MM.1S (cell line): Measurements from ENCODE around the gene LFNG.

Experiments used
- DNase-seq: peaks from one replicate; pipeline ENCODE4 v3.0.0-alpha.2; 2015
- H2AFZ ChIP-seq: fragments of 300-600 bp; sonication (generic); 2 replicates; pipeline ENCODE4 v1.6.0; 2016; ENCODE audit warnings: antibody characterized with exemption, low read length
- H3F3A ChIP-seq: fragments of 300-600 bp; sonication (generic); 2 replicates; pipeline ENCODE4 v1.6.1; 2016; ENCODE audit warnings: mild to moderate bottlenecking, antibody characterized with exemption, low read length, moderate library complexity, mixed read lengths; ENCODE audit not compliant: insufficient read depth
- H3K27ac ChIP-seq: fragments of 300-600 bp; sonication (generic); 2 replicates; pipeline ENCODE4 v1.5.1; 2016; ENCODE audit warnings: mild to moderate bottlenecking, low read length
- H3K27me3 ChIP-seq: fragments of 300-600 bp; sonication (generic); replicated peaks from 2 replicates; pipeline ENCODE4 v1.6.0; 2016; ENCODE audit warnings: low read length; ENCODE audit not compliant: insufficient read depth
- H3K36me3 ChIP-seq: fragments of 300-600 bp; sonication (generic); replicated peaks from 2 replicates; pipeline ENCODE4 v1.6.1; 2016; ENCODE audit warnings: mild to moderate bottlenecking, low read length, mixed read lengths; ENCODE audit not compliant: insufficient read depth
- H3K4me1 ChIP-seq: fragments of 300-600 bp; sonication (generic); 2 replicates; pipeline ENCODE4 v1.6.1; 2016; ENCODE audit warnings: low read length, mixed read lengths
- H3K4me2 ChIP-seq: fragments of 300-600 bp; sonication (generic); 2 replicates; pipeline ENCODE4 v1.6.0; 2016; ENCODE audit warnings: low read depth, low read length
- H3K4me3 ChIP-seq: fragments of 300-600 bp; sonication (generic); 2 replicates; pipeline ENCODE4 v1.5.1; 2016; ENCODE audit warnings: low read length, mixed read lengths
- H3K79me2 ChIP-seq: fragments of 300-600 bp; sonication (generic); 2 replicates; pipeline ENCODE4 v1.6.1; 2016; ENCODE audit warnings: mixed run types, low read length, mixed read lengths
- H3K9ac ChIP-seq: fragments of 300-600 bp; sonication (generic); 2 replicates; pipeline ENCODE4 v1.6.1; 2016; ENCODE audit warnings: low read length, mixed read lengths
- H3K9me2 ChIP-seq: fragments of 300-600 bp; sonication (generic); replicated peaks from 2 replicates; pipeline ENCODE4 v1.6.1; 2016; ENCODE audit warnings: mild to moderate bottlenecking, low read length, mixed read lengths; ENCODE audit not compliant: insufficient read depth
- H3K9me3 ChIP-seq: fragments of 300-600 bp; sonication (generic); replicated peaks from 2 replicates; pipeline ENCODE4 v1.6.1; 2016; ENCODE audit warnings: mild to moderate bottlenecking, low read length, mixed read lengths; ENCODE audit not compliant: insufficient read depth
- H4K20me1 ChIP-seq: fragments of 300-600 bp; sonication (generic); 2 replicates; pipeline ENCODE4 v1.6.1; 2016; ENCODE audit warnings: mild to moderate bottlenecking, low read length, moderate library complexity, mixed read lengths; ENCODE audit not compliant: insufficient read depth
- CTCF ChIP-seq: fragments of 300-600 bp; sonication (generic); IDR thresholded peaks from 2 replicates; pipeline ENCODE4 v1.5.1; 2016; ENCODE audit warnings: antibody characterized with exemption, low read length, mixed read lengths
- EZH2 ChIP-seq: fragments of 300-600 bp; sonication (generic); optimal IDR thresholded peaks from 2 replicates; pipeline ENCODE3; 2017; ENCODE audit warnings: low read depth, mild to moderate bottlenecking, antibody characterized with exemption, low read length, mixed read lengths
- EZH2phosphoT487 ChIP-seq: fragments of 300-600 bp; sonication (generic); IDR thresholded peaks from 2 replicates; pipeline ENCODE4 v1.6.1; 2018; ENCODE audit warnings: antibody characterized with exemption, low read length

LFNG gene

GRCh38 chr7:2499719-2500430 is 19.7 kb upstream of the LFNG start:
- no peak overlapping the region for H3K4me3 ChIP-seq
- H3K27me3 ChIP-seq: peaks cover 96% of the 10 kb centered on the region
- no peaks in the 10 kb centered on the region for H4K20me1 ChIP-seq
- H3K4me1 ChIP-seq: no peaks in the 10 kb centered on the region
- no peak overlapping the region for H3K4me2 ChIP-seq
- no peak overlapping the region for H3K27ac ChIP-seq
- no peaks in the 10 kb centered on the region for H3F3A ChIP-seq
- H2AFZ ChIP-seq: no peak overlapping the region
- DNase-seq: no peak
- H3K9me3 ChIP-seq: no peaks in the 10 kb centered on the region
- H3K36me3 ChIP-seq: no peaks in the 10 kb centered on the region
- no peaks in the 10 kb centered on the region for H3K79me2 ChIP-seq
- H3K9me2 ChIP-seq: no peaks in the 10 kb centered on the region
- TF ChIP-seq EZH2 (no peak), EZH2phosphoT487 (no peak), CTCF (no peak)
- H3K9ac ChIP-seq: no peak overlapping the region

GRCh38 chr7:2500701-2501100 is 18.9 kb upstream of the LFNG start:
- H3F3A ChIP-seq: no peaks in the 10 kb centered on the region
- TF ChIP-seq EZH2phosphoT487 (no peak), EZH2 (no peak)
- no peak for DNase-seq
- H3K9me2 ChIP-seq: no peaks in the 10 kb centered on the region
- no peak overlapping the region for H3K4me2 ChIP-seq
- no peak overlapping the region for H3K27ac ChIP-seq
- H3K4me1 ChIP-seq: no peaks in the 10 kb centered on the region
- H2AFZ ChIP-seq: no peak overlapping the region
- H3K4me3 ChIP-seq: no peak overlapping the region
- H3K9me3 ChIP-seq: no peaks in the 10 kb centered on the region
- H3K9ac ChIP-seq: no peak overlapping the region
- H3K27me3 ChIP-seq: peaks cover 96% of the 10 kb centered on the region
- H3K79me2 ChIP-seq: no peaks in the 10 kb centered on the region
- no peaks in the 10 kb centered on the region for H4K20me1 ChIP-seq
- H3K36me3 ChIP-seq: no peaks in the 10 kb centered on the region

GRCh38 chr7:2501947-2502646 is 17.5 kb upstream of the LFNG start:
- Histone ChIP-seq H3K27ac (no peak overlapping the region), H3K4me1 (no peaks in the 10 kb centered on the region), H3K4me3 (no peak overlapping the region), H3K9ac (no peak overlapping the region), H3K4me2 (no peak overlapping the region), H3K9me3 (no peaks in the 10 kb centered on the region), H3K9me2 (no peaks in the 10 kb centered on the region), H4K20me1 (no peaks in the 10 kb centered on the region), H3K27me3 (peaks cover 96% of the 10 kb centered on the region), H3K79me2 (no peaks in the 10 kb centered on the region), H3F3A (no peaks in the 10 kb centered on the region), H3K36me3 (no peaks in the 10 kb centered on the region), H2AFZ (no peak overlapping the region)
- no peak for DNase-seq
- TF ChIP-seq EZH2 (no peak), EZH2phosphoT487 (no peak), CTCF (no peak)

- TF ChIP-seq EZH2phosphoT487: no peak
- TF ChIP-seq EZH2: no peak
- TF ChIP-seq CTCF: no peak
- no peak overlapping the region for H3K9ac ChIP-seq
- no peaks in the 10 kb centered on the region for H3K4me1 ChIP-seq
These were observed 17.0 kb upstream of the LFNG start for GRCh38 chr7:2502647-2502966.

More at GRCh38 chr7:2502647-2502966, 17.0 kb upstream of the LFNG start:
- H3K27ac ChIP-seq: no peak overlapping the region
- H3K4me3 ChIP-seq: no peak overlapping the region
- H2AFZ ChIP-seq: no peak overlapping the region
- no peaks in the 10 kb centered on the region for H3K79me2 ChIP-seq
- H3F3A ChIP-seq: no peaks in the 10 kb centered on the region
- DNase-seq: no peak
- no peaks in the 10 kb centered on the region for H3K9me2 ChIP-seq
- H3K27me3 ChIP-seq: peaks cover 96% of the 10 kb centered on the region
- H4K20me1 ChIP-seq: no peaks in the 10 kb centered on the region
- H3K36me3 ChIP-seq: no peaks in the 10 kb centered on the region
- no peaks in the 10 kb centered on the region for H3K9me3 ChIP-seq
- no peak overlapping the region for H3K4me2 ChIP-seq
